Measurements from ENCODE around the gene ADAR.

DNA sequence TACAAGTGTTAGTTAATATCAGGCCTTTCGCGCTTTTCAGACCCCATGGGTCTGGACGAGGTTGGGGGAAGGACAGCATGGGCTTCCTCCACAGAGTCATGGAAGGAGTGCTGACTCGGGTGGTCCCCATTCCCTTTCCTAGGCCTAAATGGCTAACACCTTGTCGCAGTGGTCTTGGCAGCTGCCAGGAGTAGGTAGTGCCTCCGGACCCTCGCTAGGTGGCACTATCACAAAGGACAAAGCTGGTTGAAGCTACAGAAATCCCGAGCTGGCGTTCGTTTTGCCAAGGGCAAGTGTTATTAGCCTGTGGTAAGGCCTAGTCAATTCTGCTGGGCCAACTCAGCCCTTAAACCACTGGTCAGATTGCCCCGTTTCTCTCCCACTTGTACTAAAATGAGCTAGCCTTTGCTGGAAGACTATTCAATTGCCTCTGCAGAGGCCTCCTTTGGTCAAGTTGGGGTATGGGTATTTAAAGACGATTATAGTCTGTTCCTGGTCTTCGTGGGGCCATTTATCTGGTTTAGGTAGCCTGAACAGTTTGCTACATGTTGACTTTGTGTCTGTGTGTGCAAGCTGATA, 48.4 kb downstream of the ADAR start:
- no peak for TF ChIP-seq JUN (IDR thresholded peaks at IDR 0.05; ENCODE audit: borderline replicate concordance, insufficient read depth, insufficient read length, low read depth)
- TF ChIP-seq EZH2 (IDR thresholded peaks at IDR 0.05; ENCODE audit: borderline replicate concordance, low read depth, low read length, severe bottlenecking) = no peak
- no peak for TF ChIP-seq GATA2 (IDR thresholded peaks at IDR 0.05; ENCODE audit: insufficient read depth, insufficient read length, low read depth, low read length)
- TF ChIP-seq CTCF (IDR thresholded peaks at IDR 0.05; ENCODE audit: extremely low read depth in 1 of 2, insufficient read depth in 1 of 2, low read depth in 1 of 2, low read length in 2 of 2) = peak; percentile 92 to 93

Data from endothelial cell of umbilical vein (primary cell).